ENCODE results near the gene RNF144A.

GRCh38 chr2:7027956-7028655, 110.9 kb downstream of the RNF144A start:
- TF ChIP-seq CTCF (IDR thresholded peaks at IDR 0.05; ENCODE audit: poor library complexity) (no peak), EZH2 (IDR thresholded peaks at IDR 0.05; ENCODE audit: borderline replicate concordance) (no peak)
